ENCODE measurements around the gene TMEM252.

DNA sequence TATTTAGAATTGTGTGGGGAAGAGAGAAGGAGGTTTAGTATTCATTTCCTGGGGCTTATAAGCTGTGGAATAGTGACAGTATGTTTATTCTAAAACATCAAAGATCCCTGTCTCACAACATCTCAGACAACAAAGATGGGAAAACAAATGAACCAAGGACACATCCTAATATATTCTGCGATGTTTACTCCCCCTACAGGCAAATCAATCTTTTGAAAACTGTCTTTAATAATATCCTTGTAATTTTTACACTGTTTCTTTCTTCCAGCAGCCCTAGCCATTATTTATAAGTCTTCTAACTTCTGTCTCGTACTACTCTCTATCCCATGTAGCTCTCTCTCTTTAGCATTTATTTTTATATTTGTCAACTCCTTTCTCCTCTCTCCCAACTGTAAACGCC is 33.5 kb upstream of the TMEM252 start:
- no peak for TF ChIP-seq ZNF565 (CRISPR knock-in tag; conservative IDR thresholded peaks at IDR 0.05; ENCODE audit: low read depth)
- no peak for TF ChIP-seq ISL1 (CRISPR knock-in tag; IDR thresholded peaks at IDR 0.05)
- no peak for TF ChIP-seq ZFP30 (CRISPR knock-in tag; IDR thresholded peaks at IDR 0.05)
- no peak for TF ChIP-seq GLIS3 (CRISPR knock-in tag; IDR thresholded peaks at IDR 0.05)
- no peak for TF ChIP-seq ZFP3 (CRISPR knock-in tag; IDR thresholded peaks at IDR 0.05)
- TF ChIP-seq, protein P1, sequence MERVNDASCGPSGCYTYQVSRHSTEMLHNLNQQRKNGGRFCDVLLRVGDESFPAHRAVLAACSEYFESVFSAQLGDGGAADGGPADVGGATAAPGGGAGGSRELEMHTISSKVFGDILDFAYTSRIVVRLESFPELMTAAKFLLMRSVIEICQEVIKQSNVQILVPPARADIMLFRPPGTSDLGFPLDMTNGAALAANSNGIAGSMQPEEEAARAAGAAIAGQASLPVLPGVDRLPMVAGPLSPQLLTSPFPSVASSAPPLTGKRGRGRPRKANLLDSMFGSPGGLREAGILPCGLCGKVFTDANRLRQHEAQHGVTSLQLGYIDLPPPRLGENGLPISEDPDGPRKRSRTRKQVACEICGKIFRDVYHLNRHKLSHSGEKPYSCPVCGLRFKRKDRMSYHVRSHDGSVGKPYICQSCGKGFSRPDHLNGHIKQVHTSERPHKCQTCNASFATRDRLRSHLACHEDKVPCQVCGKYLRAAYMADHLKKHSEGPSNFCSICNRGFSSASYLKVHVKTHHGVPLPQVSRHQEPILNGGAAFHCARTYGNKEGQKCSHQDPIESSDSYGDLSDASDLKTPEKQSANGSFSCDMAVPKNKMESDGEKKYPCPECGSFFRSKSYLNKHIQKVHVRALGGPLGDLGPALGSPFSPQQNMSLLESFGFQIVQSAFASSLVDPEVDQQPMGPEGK (CRISPR knock-in tag; IDR thresholded peaks at IDR 0.05; ENCODE audit: borderline replicate concordance) = no peak
- no peak for TF ChIP-seq ZNF70 (CRISPR knock-in tag; IDR thresholded peaks at IDR 0.05)
- no peak for TF ChIP-seq ARNTL (CRISPR knock-in tag; IDR thresholded peaks at IDR 0.05; ENCODE audit: borderline replicate concordance, low read depth)
- TF ChIP-seq, protein P2, sequence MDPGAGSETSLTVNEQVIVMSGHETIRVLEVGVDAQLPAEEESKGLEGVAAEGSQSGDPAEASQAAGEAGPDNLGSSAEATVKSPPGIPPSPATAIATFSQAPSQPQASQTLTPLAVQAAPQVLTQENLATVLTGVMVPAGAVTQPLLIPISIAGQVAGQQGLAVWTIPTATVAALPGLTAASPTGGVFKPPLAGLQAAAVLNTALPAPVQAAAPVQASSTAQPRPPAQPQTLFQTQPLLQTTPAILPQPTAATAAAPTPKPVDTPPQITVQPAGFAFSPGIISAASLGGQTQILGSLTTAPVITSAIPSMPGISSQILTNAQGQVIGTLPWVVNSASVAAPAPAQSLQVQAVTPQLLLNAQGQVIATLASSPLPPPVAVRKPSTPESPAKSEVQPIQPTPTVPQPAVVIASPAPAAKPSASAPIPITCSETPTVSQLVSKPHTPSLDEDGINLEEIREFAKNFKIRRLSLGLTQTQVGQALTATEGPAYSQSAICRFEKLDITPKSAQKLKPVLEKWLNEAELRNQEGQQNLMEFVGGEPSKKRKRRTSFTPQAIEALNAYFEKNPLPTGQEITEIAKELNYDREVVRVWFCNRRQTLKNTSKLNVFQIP (CRISPR knock-in tag; IDR thresholded peaks at IDR 0.05; ENCODE audit: borderline replicate concordance, low read depth) = no peak
- TF ChIP-seq OSR1 (CRISPR knock-in tag; IDR thresholded peaks at IDR 0.05) = no peak
- TF ChIP-seq CREB5 (CRISPR knock-in tag; IDR thresholded peaks at IDR 0.05; ENCODE audit: low read depth) = no peak
- no peak for TF ChIP-seq TOX (CRISPR knock-in tag; IDR thresholded peaks at IDR 0.05; ENCODE audit: borderline replicate concordance)
